B cell (primary cell): Measurements from ENCODE around the gene MXRA8. TPM values are rescaled to one million over a fixed set of nuclear protein-coding genes. Genes with fewer than 3 reads are reported as not detected.

ENCODE experiments used
- ATAC-seq: fragments of 200-7000 bp; cut with Tn5 transposase; one replicate; pipeline ENCODE4 v1.10.0; 2021; ENCODE audit warnings: low read depth, mild to moderate bottlenecking, moderate number of reproducible peaks, moderate library complexity
- CTCF ChIA-PET: fragments of 350-600 bp; sonication (Branson Sonifier 250); formaldehyde crosslinking; loops from one replicate; lab custom pipeline; 2021; ENCODE audit warnings: antibody characterized with exemption, inconsistent platforms; lab: Charles Lee
- POLR2A ChIA-PET: fragments of 350-600 bp; sonication (Branson Sonifier 250); formaldehyde crosslinking; loops from one replicate; lab custom pipeline; 2021; ENCODE audit warnings: antibody characterized with exemption; lab: Charles Lee
- DNase-seq: peaks from one replicate; pipeline ENCODE4 v3.0.0; 2013
- H2AFZ ChIP-seq: 2 replicates; pipeline ENCODE4 v1.6.1; 2012; ENCODE audit warnings: mild to moderate bottlenecking, low read depth, low read length; ENCODE audit not compliant: insufficient read depth, poor library complexity, severe bottlenecking
- H3K27ac ChIP-seq, 2 donors: 1 replicate in 1 of 2; 2 replicates in 1 of 2; pipeline ENCODE4 v1.5.1; 2012 to 2013; ENCODE audit warnings: low read length in 2 of 2, mild to moderate bottlenecking in 2 of 2, moderate library complexity in 1 of 2
- H3K27me3 ChIP-seq, 4 experiments: fragments of 200-600 bp in 1 of 4; sonication (generic) in 1 of 4; replicated peaks in 1 of 4; 1 replicate in 2 of 4; 2 replicates in 2 of 4; pipeline versions ENCODE4 v1.6.1 to v1.7.0; 2013 to 2016; ENCODE audit warnings: low read length in 3 of 4, mild to moderate bottlenecking in 2 of 4, mixed read lengths in 1 of 4, moderate library complexity in 1 of 4; ENCODE audit not compliant: insufficient read depth in 4 of 4, control insufficient read depth in 3 of 4; ENCODE audit errors: control extremely low read depth in 1 of 4
- H3K36me3 ChIP-seq, 2 experiments: replicated peaks in 1 of 2; 1 replicate in 1 of 2; 2 replicates in 1 of 2; pipeline versions ENCODE4 v1.6.1 to v1.7.1; 2013; ENCODE audit warnings: low read length in 1 of 2; ENCODE audit not compliant: insufficient read depth in 2 of 2, control insufficient read depth in 1 of 2; ENCODE audit errors: control extremely low read depth in 1 of 2, extremely low read depth in 1 of 2
- H3K4me1 ChIP-seq, 2 donors: fragments of 200-600 bp in 1 of 2; sonication (generic) in 1 of 2; 1 replicate in 1 of 2; 2 replicates in 1 of 2; pipeline versions ENCODE4 v1.5.1 to v1.6.1; 2013 to 2017; ENCODE audit warnings: low read length in 2 of 2; ENCODE audit not compliant: control insufficient read depth in 2 of 2, insufficient read depth in 2 of 2
- H3K4me2 ChIP-seq: replicated peaks from 2 replicates; pipeline ENCODE3; 2012; ENCODE audit warnings: mild to moderate bottlenecking, low read depth, low read length; ENCODE audit not compliant: poor library complexity, severe bottlenecking
- H3K4me3 ChIP-seq, 5 experiments: fragments of 200-600 bp in 1 of 5; sonication (generic) in 1 of 5; 1 replicate in 3 of 5; 2 replicates in 2 of 5; pipeline versions ENCODE4 v1.5.1 to v1.7.0; 2011 to 2016; ENCODE audit warnings: low read length in 4 of 5, mild to moderate bottlenecking in 4 of 5, low read depth in 2 of 5, control low read depth in 1 of 5, moderate library complexity in 1 of 5; ENCODE audit not compliant: insufficient read depth in 1 of 5; ENCODE audit errors: control extremely low read depth in 1 of 5, extremely low read depth in 1 of 5
- H3K79me2 ChIP-seq: fragments of 200-600 bp; sonication (generic); one replicate; pipeline ENCODE4 v1.6.0; 2016; ENCODE audit warnings: low read length; ENCODE audit not compliant: control insufficient read depth, insufficient read depth
- H3K9ac ChIP-seq: fragments of 200-600 bp; sonication (generic); 2 replicates; pipeline ENCODE4 v1.6.1; 2017; ENCODE audit warnings: mild to moderate bottlenecking, low read length, moderate library complexity
- H3K9me3 ChIP-seq, 3 donors: one replicate each; pipeline versions ENCODE4 v1.6.1 to v1.7.1; 2013; ENCODE audit warnings: low read length in 2 of 3; ENCODE audit not compliant: control insufficient read depth in 2 of 3, insufficient read depth in 1 of 3; ENCODE audit errors: control extremely low read depth in 1 of 3
- H4K20me1 ChIP-seq: 2 replicates; pipeline ENCODE4 v1.6.0; 2012; ENCODE audit warnings: mild to moderate bottlenecking, low read length; ENCODE audit not compliant: insufficient read depth, control insufficient read depth, poor library complexity, severe bottlenecking
- H3K27ac Mint-ChIP-seq: one replicate; pipeline ENCODE4 v1.8.0; 2021; ENCODE audit warnings: mixed read lengths
- H3K27me3 Mint-ChIP-seq: one replicate; pipeline ENCODE4 v1.8.0; 2021; ENCODE audit warnings: mixed read lengths
- H3K4me1 Mint-ChIP-seq: one replicate; pipeline ENCODE4 v1.8.0; 2021; ENCODE audit warnings: mixed read lengths
- H3K4me3 Mint-ChIP-seq: one replicate; pipeline ENCODE4 v1.8.0; 2021; ENCODE audit warnings: mixed read lengths
- H3K9me3 Mint-ChIP-seq: one replicate; pipeline ENCODE4 v1.8.0; 2022; ENCODE audit warnings: mixed read lengths; ENCODE audit not compliant: insufficient read depth
- CTCF ChIP-seq: fragments of 200-600 bp; IDR thresholded peaks from one replicate; pipeline ENCODE4 v1.8.0; 2022; ENCODE audit warnings: antibody characterized with exemption, mild to moderate bottlenecking
- EZH2 ChIP-seq: IDR thresholded peaks from 2 replicates; pipeline ENCODE4 v1.6.1; 2012; ENCODE audit warnings: borderline replicate concordance, low read depth, mild to moderate bottlenecking, moderate library complexity, low read length; ENCODE audit not compliant: insufficient read depth, poor library complexity, severe bottlenecking
- WGBS: methylation state at CpG from one replicate; pipeline ENCODE4 v1.1.5; 2013; ENCODE audit warnings: missing lambda C conversion rate; ENCODE audit not compliant: insufficient coverage; 5-methylcytosine and 5-hydroxymethylcytosine counted together
- intact Hi-C: fragments of 100-400 bp; cut with micrococcal nuclease; formaldehyde crosslinking; loops from one replicate; pipeline ENCODE4 v1.10.0; 2022
- polyA plus RNA-seq: library from polyadenylated mRNA; depleted of rRNA; stranded (reverse); fragments of >200 nt; gene quantifications from 2 replicates; pipeline ENCODE4 v1.2.3, GENCODE V29; 2012
- total RNA-seq, 2 donors: library from RNA; stranded (reverse); fragments of 120-200 nt in 1 of 2; gene quantifications; 1 replicate in 1 of 2; 2 replicates in 1 of 2; pipeline versions ENCODE4 v1.2.3 to v1.2.4, GENCODE V29; 2013 to 2022

The MXRA8 gene
- total and polyA plus RNA-seq, 2 donors (not counting 1 experiment from before 2014, with no cell fraction given): 0.10 TPM; not detected in 1

GRCh38 chr1:1331068-1331965, 27.0 kb downstream of the MXRA8 start, which contains the start of gene TAS1R3:
TSS of gene TAS1R3 (plus strand) at chr1:1331280. CDS start at chr1:1331346, 66 bp downstream.
- Histone ChIP-seq H3K9me3 (peaks cover 0 to 16% (median 0%) of the 10 kb centered on the region in 3 donors), H3K27me3 (no peaks in the 10 kb centered on the region), H3K27ac (peak within 1 kb of the TSS in 1 of 2 donors; percentile 44), H4K20me1 (no peaks in the 10 kb centered on the region), H3K79me2 (no peaks in the 10 kb centered on the region), H3K4me3 (peak within 1 kb of the TSS in 2 of 5 experiments; percentile 3 to 10), H3K4me1 (peaks cover 0 to 16% of the 10 kb centered on the region in 2 donors), H3K9ac (no peak within 1 kb of the TSS), H3K36me3 (peaks cover 0 to 4% of the 10 kb centered on the region in 2 experiments), H2AFZ (no peak within 1 kb of the TSS), H3K4me2 (peak within 1 kb of the TSS; percentile 51)
- 76% methylated on average over 37 of the region's 41 CpGs for WGBS
- intact Hi-C loops: no loop called here
- POLR2A ChIA-PET: interaction anchor here (0.7 kb wide), 1 partner anchor 9 kb away, joined by 12 read pairs; no protein-coding TSS in a partner anchor
- H3K4me1 Mint-ChIP-seq: peaks cover 8% of the 10 kb centered on the region
- no peaks in the 10 kb centered on the region for H3K9me3 Mint-ChIP-seq
- CTCF ChIA-PET: no interaction called here
- H3K27ac Mint-ChIP-seq: peak within 1 kb of the TSS; percentile 71
- ATAC-seq: peak; percentile 46
- H3K27me3 Mint-ChIP-seq: no peaks in the 10 kb centered on the region
- no peak for TF ChIP-seq CTCF
- TF ChIP-seq EZH2: no peak
- H3K4me3 Mint-ChIP-seq: peak within 1 kb of the TSS; percentile 37
- no peak for DNase-seq
